ENCODE measurements around the gene CTNND2.

Gene CTNND2

DNA sequence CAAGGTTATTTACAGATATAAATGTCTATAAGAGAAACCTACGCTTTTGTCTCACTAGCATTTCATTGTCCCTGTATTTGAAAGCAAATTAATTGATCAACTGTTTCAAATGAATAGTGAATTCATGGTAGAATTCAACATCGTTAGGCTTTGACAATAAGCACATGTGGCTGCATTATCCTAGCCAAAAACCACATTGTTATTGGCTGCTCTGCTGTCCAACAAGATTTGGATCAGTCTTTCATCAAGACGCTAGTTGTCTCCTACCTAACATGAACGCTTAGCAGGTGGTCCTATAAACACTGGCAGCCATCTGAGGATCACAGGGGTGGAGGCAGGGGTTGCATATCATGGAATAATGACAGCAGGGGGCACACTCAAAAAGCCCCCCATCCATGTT lies 455.0 kb downstream of the CTNND2 start:
- TF ChIP-seq, protein P1, sequence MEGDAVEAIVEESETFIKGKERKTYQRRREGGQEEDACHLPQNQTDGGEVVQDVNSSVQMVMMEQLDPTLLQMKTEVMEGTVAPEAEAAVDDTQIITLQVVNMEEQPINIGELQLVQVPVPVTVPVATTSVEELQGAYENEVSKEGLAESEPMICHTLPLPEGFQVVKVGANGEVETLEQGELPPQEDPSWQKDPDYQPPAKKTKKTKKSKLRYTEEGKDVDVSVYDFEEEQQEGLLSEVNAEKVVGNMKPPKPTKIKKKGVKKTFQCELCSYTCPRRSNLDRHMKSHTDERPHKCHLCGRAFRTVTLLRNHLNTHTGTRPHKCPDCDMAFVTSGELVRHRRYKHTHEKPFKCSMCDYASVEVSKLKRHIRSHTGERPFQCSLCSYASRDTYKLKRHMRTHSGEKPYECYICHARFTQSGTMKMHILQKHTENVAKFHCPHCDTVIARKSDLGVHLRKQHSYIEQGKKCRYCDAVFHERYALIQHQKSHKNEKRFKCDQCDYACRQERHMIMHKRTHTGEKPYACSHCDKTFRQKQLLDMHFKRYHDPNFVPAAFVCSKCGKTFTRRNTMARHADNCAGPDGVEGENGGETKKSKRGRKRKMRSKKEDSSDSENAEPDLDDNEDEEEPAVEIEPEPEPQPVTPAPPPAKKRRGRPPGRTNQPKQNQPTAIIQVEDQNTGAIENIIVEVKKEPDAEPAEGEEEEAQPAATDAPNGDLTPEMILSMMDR (IDR thresholded peaks at IDR 0.05): no peak
- no peak for DNase-seq (ENCODE audit: low spot score)
- Histone ChIP-seq H3K4me3 (no peak overlapping the region), H3K27ac (no peak overlapping the region)

DNA sequence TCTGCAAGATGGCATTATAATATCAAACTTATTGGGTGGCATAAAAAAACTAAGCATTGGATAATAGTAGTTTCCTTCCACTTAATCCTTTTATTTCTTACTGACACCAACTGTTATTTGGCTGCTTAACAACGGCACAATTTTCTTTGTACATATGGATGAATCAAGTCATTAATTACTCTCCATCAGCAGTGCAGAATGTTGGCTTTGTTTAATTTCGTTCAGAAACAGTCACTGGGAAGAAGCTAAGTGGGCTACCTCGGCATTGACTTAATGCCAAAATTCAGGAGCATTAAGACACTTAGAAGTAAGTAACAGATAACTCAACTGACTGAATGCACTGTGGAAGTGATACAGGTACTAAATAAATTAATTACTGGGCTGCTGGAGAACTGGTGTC lies 460.4 kb downstream of the CTNND2 start:
- TF ChIP-seq, protein P1 (IDR thresholded peaks at IDR 0.05): no peak

DNA sequence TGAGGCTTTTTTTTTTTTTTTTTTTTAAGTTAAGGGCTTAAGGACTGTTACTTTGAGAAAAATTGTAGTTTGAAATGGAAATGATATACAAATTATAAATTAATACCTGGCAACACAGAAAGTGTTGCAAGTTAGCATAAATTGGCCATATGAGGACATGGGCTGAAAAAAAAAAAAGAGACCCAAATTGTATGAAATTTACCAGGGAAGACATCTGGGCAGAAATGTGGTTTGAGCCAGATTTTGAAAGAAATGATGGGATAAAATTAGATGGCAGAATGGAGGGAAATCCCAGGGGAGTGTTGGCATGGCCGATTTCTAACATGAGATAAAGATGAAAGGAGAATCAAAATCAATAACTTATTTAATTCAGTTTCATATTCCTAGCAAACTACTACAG lies 472.1 kb downstream of the CTNND2 start:
- Histone ChIP-seq H3K27ac (no peak overlapping the region), H3K4me3 (no peak overlapping the region)
- DNase-seq (ENCODE audit: low spot score): no peak
- TF ChIP-seq, protein P1 (IDR thresholded peaks at IDR 0.05): no peak

More for the DNA sequence above, 460.4 kb downstream of the CTNND2 start:
- H3K27ac ChIP-seq: no peak overlapping the region
- no peak for DNase-seq (ENCODE audit: low spot score)
- H3K4me3 ChIP-seq: no peak overlapping the region

DNA sequence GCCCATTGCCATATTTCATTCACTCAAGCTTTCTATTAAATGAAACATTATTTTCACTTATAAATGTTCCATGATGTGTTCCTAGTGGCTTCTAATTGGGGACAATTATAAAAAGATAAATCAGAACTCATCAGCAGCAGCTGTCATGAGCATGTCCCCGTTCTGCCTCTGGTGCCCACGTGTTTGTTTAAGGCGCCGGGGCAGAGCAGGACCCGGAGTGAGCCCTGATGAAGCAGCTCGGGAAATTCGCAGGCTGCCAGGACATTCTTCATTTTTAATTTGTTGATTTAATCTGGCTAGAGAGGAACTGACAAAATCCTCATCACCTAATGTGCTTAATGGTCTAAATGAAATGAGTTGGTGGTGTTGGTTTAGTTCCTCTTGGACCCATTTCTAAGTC lies 475.0 kb downstream of the CTNND2 start:
- TF ChIP-seq, protein P1 (IDR thresholded peaks at IDR 0.05): no peak
- Histone ChIP-seq H3K4me3 (no peak overlapping the region), H3K27ac (no peak overlapping the region)
- no peak for DNase-seq (ENCODE audit: low spot score)

DNA sequence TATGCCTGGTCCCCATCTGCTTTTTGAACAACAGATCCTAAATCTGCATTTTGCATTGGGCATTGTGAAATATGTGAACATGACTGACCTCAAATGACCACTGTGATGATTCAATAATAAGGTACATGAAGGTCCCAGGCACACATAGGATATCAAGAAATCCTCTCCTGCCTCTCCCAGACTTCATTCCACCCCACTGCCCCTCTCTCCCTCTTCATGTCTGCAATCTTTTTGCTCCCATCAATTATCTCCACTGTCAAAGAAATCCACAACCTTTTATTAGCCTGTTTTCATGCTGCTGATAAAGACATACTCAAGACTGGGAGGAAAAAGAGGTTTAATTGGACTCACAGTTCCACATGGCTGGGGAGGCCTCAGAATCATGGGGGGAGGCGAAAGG lies 476.7 kb downstream of the CTNND2 start:
- no peak overlapping the region for H3K27ac ChIP-seq
- TF ChIP-seq, protein P1 (IDR thresholded peaks at IDR 0.05): no peak
- no peak overlapping the region for H3K4me3 ChIP-seq
- no peak for DNase-seq (ENCODE audit: low spot score)

DNA sequence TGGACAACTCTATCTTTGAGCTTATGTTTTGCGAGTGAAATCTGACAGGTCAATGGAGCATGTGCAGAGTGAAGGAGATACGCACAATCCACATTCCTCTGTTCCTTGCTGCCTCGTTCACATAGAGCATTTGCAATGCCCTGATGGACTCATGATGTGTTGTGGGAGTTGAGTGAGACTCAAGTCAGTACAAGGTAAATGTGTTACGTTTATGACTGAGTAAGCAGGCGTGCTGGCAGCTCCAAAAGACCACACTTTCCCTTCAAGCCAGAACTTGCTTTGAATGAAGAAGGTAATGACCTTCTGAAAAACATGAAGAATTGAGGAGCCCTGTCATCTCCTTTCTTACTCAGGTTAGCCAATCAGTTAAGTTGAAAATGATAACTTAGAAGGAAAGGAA lies 477.8 kb downstream of the CTNND2 start:
- DNase-seq (ENCODE audit: low spot score): no peak
- TF ChIP-seq, protein P1 (IDR thresholded peaks at IDR 0.05): no peak
- H3K4me3 ChIP-seq: no peak overlapping the region
- H3K27ac ChIP-seq: no peak overlapping the region

DNA sequence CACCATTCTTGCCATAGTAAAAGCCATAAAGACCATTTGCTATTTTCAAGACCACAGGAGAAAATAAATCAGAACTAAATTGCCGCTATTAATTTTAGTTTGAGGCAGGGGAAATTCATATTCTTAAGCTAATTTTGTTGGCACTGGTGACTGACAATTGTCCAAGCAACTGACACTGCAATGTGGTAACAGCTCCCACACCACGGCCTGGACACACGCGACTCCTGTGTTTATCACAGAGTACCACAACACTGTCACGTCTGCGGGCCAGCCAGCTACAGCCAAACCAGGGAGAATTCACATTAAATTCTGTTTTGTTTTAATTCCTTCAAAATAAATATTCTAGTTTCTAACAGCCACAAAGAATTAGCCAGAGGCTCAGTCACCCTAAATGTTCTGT lies 481.9 kb downstream of the CTNND2 start:
- H3K4me3 ChIP-seq: no peak overlapping the region
- no peak overlapping the region for H3K27ac ChIP-seq
- no peak for DNase-seq (ENCODE audit: low spot score)
- TF ChIP-seq, protein P1 (IDR thresholded peaks at IDR 0.05): no peak

All from coronary artery (tissue), 2 donors.